H1 (cell line): ENCODE data around the gene EPB41L2. TPM values are rescaled to one million over a fixed set of nuclear protein-coding genes. Genes with fewer than 3 reads are reported as not detected.

Source experiments
- CTCF ChIA-PET: fragments of 300-600 bp; sonication (Branson Sonifier 250); formaldehyde crosslinking; loops from one replicate; lab custom pipeline; 2021; ENCODE audit not compliant: partially characterized antibody; lab: Charles Lee
- POLR2A ChIA-PET: fragments of 300-600 bp; sonication (Branson Sonifier 250); formaldehyde crosslinking; loops from one replicate; lab custom pipeline; 2021; ENCODE audit warnings: inconsistent platforms; ENCODE audit not compliant: partially characterized antibody; lab: Charles Lee
- DNase-seq, 2 experiments: peaks; one replicate each; pipeline versions ENCODE4 v3.0.0 to v3.0.0-alpha.2; 2010 to 2022; ENCODE audit warnings: low spot score in 2 of 2, low read depth in 1 of 2, mixed read lengths in 1 of 2
- FAIRE-seq: peaks from 2 replicates; lab custom pipeline; 2011; peaks lifted over from hg19 to GRCh38; lab: Jason Lieb, UNC
- H2AFZ ChIP-seq: 2 replicates; pipeline ENCODE4 v1.8.1; 2012; ENCODE audit warnings: low read length, inconsistent platforms
- H2AK5ac ChIP-seq: 2 replicates; pipeline ENCODE4 v1.6.1; 2013; ENCODE audit warnings: low read depth, low read length
- H2BK120ac ChIP-seq: replicated peaks from 2 replicates; pipeline ENCODE3; 2013; ENCODE audit warnings: low read depth, low read length, inconsistent platforms
- H2BK12ac ChIP-seq: 2 replicates; pipeline ENCODE4 v1.6.1; 2013; ENCODE audit warnings: low read depth, low read length
- H2BK15ac ChIP-seq: 2 replicates; pipeline ENCODE4 v1.6.1; 2013; ENCODE audit warnings: low read length
- H2BK20ac ChIP-seq: 2 replicates; pipeline ENCODE4 v1.6.1; 2013; ENCODE audit warnings: low read length
- H2BK5ac ChIP-seq: 2 replicates; pipeline ENCODE4 v1.6.1; 2013; ENCODE audit warnings: low read depth, low read length
- H3K14ac ChIP-seq: 2 replicates; pipeline ENCODE4 v1.6.1; 2013; ENCODE audit warnings: inconsistent platforms; ENCODE audit not compliant: insufficient read length
- H3K18ac ChIP-seq: 2 replicates; pipeline ENCODE4 v1.6.1; 2013; ENCODE audit warnings: low read length; ENCODE audit errors: extremely low read depth
- H3K23ac ChIP-seq: 2 replicates; pipeline ENCODE4 v1.6.1; 2013; ENCODE audit warnings: inconsistent platforms; ENCODE audit not compliant: insufficient read length
- H3K23me2 ChIP-seq: 2 replicates; pipeline ENCODE4 v1.6.1; 2013; ENCODE audit warnings: low read depth, low read length
- H3K27ac ChIP-seq: 2 replicates; pipeline ENCODE4 v1.6.1; 2011; ENCODE audit warnings: low read depth, low read length, inconsistent platforms
- H3K27me3 ChIP-seq, 4 experiments: replicated peaks in 1 of 4; 1 replicate in 1 of 4; 2 replicates in 3 of 4; pipeline versions ENCODE4 v1.6.1 to v1.8.1; 2011 to 2013; ENCODE audit warnings: low read length in 3 of 4, mild to moderate bottlenecking in 3 of 4, inconsistent platforms in 2 of 4, mixed read lengths in 2 of 4, moderate library complexity in 1 of 4; ENCODE audit not compliant: control insufficient read depth in 3 of 4, insufficient read depth in 3 of 4; ENCODE audit errors: extremely low read depth in 1 of 4
- H3K36me3 ChIP-seq, 4 experiments: 2 replicates each; pipeline versions ENCODE4 v1.6.1 to v1.8.1; 2011 to 2013; ENCODE audit warnings: mild to moderate bottlenecking in 4 of 4, low read length in 3 of 4, moderate library complexity in 2 of 4, control low read depth in 1 of 4, inconsistent platforms in 1 of 4; ENCODE audit not compliant: insufficient read depth in 4 of 4, control insufficient read depth in 2 of 4
- H3K4ac ChIP-seq: replicated peaks from 2 replicates; pipeline ENCODE3; 2013; ENCODE audit warnings: low read length, low read depth, mixed read lengths, inconsistent platforms; ENCODE audit not compliant: insufficient read length
- H3K4me1 ChIP-seq, 4 experiments: replicated peaks in 1 of 4; 1 replicate in 1 of 4; 2 replicates in 3 of 4; pipeline versions ENCODE4 v1.6.1 to v1.8.1; 2011 to 2013; ENCODE audit warnings: low read length in 3 of 4, inconsistent platforms in 2 of 4, mixed read lengths in 1 of 4; ENCODE audit not compliant: insufficient read depth in 4 of 4, control insufficient read depth in 3 of 4
- H3K4me2 ChIP-seq, 2 experiments: 2 replicates each; pipeline versions ENCODE4 v1.6.1 to v1.8.1; 2011 to 2013; ENCODE audit warnings: low read depth in 2 of 2, low read length in 2 of 2, control low read depth in 1 of 2, inconsistent platforms in 1 of 2, mild to moderate bottlenecking in 1 of 2; ENCODE audit not compliant: insufficient read depth in 1 of 2
- H3K4me3 ChIP-seq, 4 experiments: fragments of 200-600, 300-600 bp in 1 of 4; sonication (generic), shearing (Covaris generic), sonication (Bioruptor Twin) in 1 of 4; 2 replicates each; pipeline versions ENCODE4 v1.5.1 to v1.8.1; 2011 to 2016; ENCODE audit warnings: low read length in 4 of 4, low read depth in 3 of 4, control low read depth in 2 of 4, inconsistent platforms in 2 of 4, mild to moderate bottlenecking in 2 of 4, mixed read lengths in 1 of 4, moderate library complexity in 1 of 4; ENCODE audit not compliant: insufficient read depth in 2 of 4; ENCODE audit errors: extremely low read depth in 1 of 4
- H3K56ac ChIP-seq: replicated peaks from 2 replicates; pipeline ENCODE3; 2013; ENCODE audit warnings: low read depth, mild to moderate bottlenecking, mixed read lengths, low read length, inconsistent platforms; ENCODE audit not compliant: insufficient read length
- H3K79me1 ChIP-seq: 2 replicates; pipeline ENCODE4 v1.6.1; 2013; ENCODE audit warnings: low read depth, low read length, control low read depth
- H3K79me2 ChIP-seq, 2 experiments: 2 replicates each; pipeline versions ENCODE4 v1.6.1 to v1.8.1; 2012 to 2013; ENCODE audit warnings: low read length in 2 of 2, mild to moderate bottlenecking in 2 of 2, inconsistent platforms in 1 of 2; ENCODE audit not compliant: insufficient read depth in 2 of 2, control insufficient read depth in 1 of 2
- H3K9ac ChIP-seq, 4 experiments: replicated peaks in 1 of 4; 1 replicate in 1 of 4; 2 replicates in 3 of 4; pipeline versions ENCODE4 v1.6.1 to v1.8.1; 2011 to 2013; ENCODE audit warnings: low read depth in 3 of 4, low read length in 3 of 4, control low read depth in 2 of 4, mild to moderate bottlenecking in 2 of 4, moderate library complexity in 2 of 4, inconsistent platforms in 1 of 4; ENCODE audit errors: extremely low read depth in 1 of 4
- H3K9me3 ChIP-seq, 2 experiments: 2 replicates each; pipeline versions ENCODE4 v1.6.1 to v1.8.1; 2012 to 2013; ENCODE audit warnings: mild to moderate bottlenecking in 2 of 2, moderate library complexity in 2 of 2, control low read depth in 1 of 2, inconsistent platforms in 1 of 2, low read depth in 1 of 2, low read length in 1 of 2, mixed read lengths in 1 of 2; ENCODE audit not compliant: insufficient read depth in 2 of 2
- H4K20me1 ChIP-seq, 2 experiments: replicated peaks in 1 of 2; 2 replicates each; pipeline versions ENCODE3 to v1.8.1; 2011 to 2013; ENCODE audit warnings: inconsistent platforms in 2 of 2, low read length in 2 of 2, mild to moderate bottlenecking in 1 of 2; ENCODE audit not compliant: insufficient read depth in 2 of 2, control insufficient read depth in 1 of 2
- H4K5ac ChIP-seq: 2 replicates; pipeline ENCODE4 v1.6.1; 2013; ENCODE audit warnings: low read length, low read depth, mixed read lengths, inconsistent platforms; ENCODE audit not compliant: insufficient read length
- H4K8ac ChIP-seq: 2 replicates; pipeline ENCODE4 v1.8.0; 2013; ENCODE audit warnings: mild to moderate bottlenecking, moderate library complexity, low read length, inconsistent platforms; ENCODE audit not compliant: insufficient read depth; ENCODE audit errors: extremely low read depth
- H4K91ac ChIP-seq: replicated peaks from 2 replicates; pipeline ENCODE3; 2013; ENCODE audit warnings: low read length, mixed read lengths, inconsistent platforms; ENCODE audit not compliant: insufficient read length
- BACH1 ChIP-seq: IDR thresholded peaks from 2 replicates; pipeline ENCODE4 v1.6.1; 2012; ENCODE audit warnings: low read length, improper control_type of control experiment
- BCL11A ChIP-seq, 2 experiments: IDR thresholded peaks; one replicate each; pipeline ENCODE4 v1.6.1; 2011; ENCODE audit warnings: low read depth in 2 of 2, low read length in 2 of 2, mild to moderate bottlenecking in 2 of 2
- CREB1 ChIP-seq: IDR thresholded peaks from 2 replicates; pipeline ENCODE4 v1.6.1; 2012; ENCODE audit warnings: inconsistent platforms
- FOSL1 ChIP-seq: IDR thresholded peaks from 2 replicates; pipeline ENCODE4 v1.6.1; 2011; ENCODE audit warnings: mild to moderate bottlenecking, low read depth, low read length, moderate library complexity; ENCODE audit not compliant: insufficient read depth
- GTF2F1 ChIP-seq: IDR thresholded peaks from 2 replicates; pipeline ENCODE4 v1.6.1; 2012; ENCODE audit warnings: low read depth, low read length, improper control_type of control experiment, borderline replicate concordance
- JUN ChIP-seq: IDR thresholded peaks from 2 replicates; pipeline ENCODE4 v1.6.1; 2011; ENCODE audit warnings: low read depth, mild to moderate bottlenecking, improper control_type of control experiment, low read length
- SIRT6 ChIP-seq: IDR thresholded peaks from one replicate; pipeline ENCODE4 v1.7.1; 2012; ENCODE audit warnings: low read length, inconsistent platforms
- TCF12 ChIP-seq: IDR thresholded peaks from 2 replicates; pipeline ENCODE4 v1.6.1; 2011; ENCODE audit warnings: low read depth, mild to moderate bottlenecking, low read length
- ZNF274 ChIP-seq: IDR thresholded peaks from 2 replicates; pipeline ENCODE4 v1.7.0; 2012; ENCODE audit warnings: low read length, borderline replicate concordance; ENCODE audit errors: extremely low read depth
- WGBS, 2 experiments: shearing (Covaris generic) in 1 of 2; methylation state at CpG; one replicate each; pipeline versions ENCODE4 v1.1.6 to v1.1.7; 2013 to 2015; ENCODE audit warnings: low lambda C conversion rate in 2 of 2, mixed read lengths in 2 of 2, inconsistent platforms in 1 of 2, low coverage in 1 of 2, missing lambda C conversion rate in 1 of 2; ENCODE audit not compliant: insufficient replicate concordance in 2 of 2, insufficient coverage in 1 of 2, insufficient read length in 1 of 2; ENCODE audit errors: extremely low coverage in 1 of 2, missing lambda C conversion rate in 1 of 2; 5-methylcytosine and 5-hydroxymethylcytosine counted together
- polyA plus RNA-seq, 7 experiments: library from polyadenylated mRNA; depleted of rRNA in 3 of 7; stranded (reverse) in 5 of 7; unstranded in 2 of 7; fragments of >200 nt in 5 of 7; fragments of 200-250 nt in 2 of 7; gene quantifications; 1 replicate in 5 of 7; 2 replicates in 1 of 7; 4 replicates in 1 of 7; pipeline versions ENCODE4 v1.2.1 to v1.2.3, GENCODE V29; 2011 to 2013; ENCODE audit warnings: missing spikeins in 2 of 7, mixed read lengths in 2 of 7
- total RNA-seq: library from RNA; stranded (reverse); fragmentation: NEBNext Ultra II Directional; extraction: Animal tissue kit (Norgen Biotek cat#: 25700); gene quantifications from 2 replicates; pipeline ENCODE4 v1.2.1, GENCODE V29; 2021

Gene EPB41L2
- total and polyA plus RNA-seq, 2 of the 8 experiments (the other 6 are each of a cell fraction or from before 2014, with no cell fraction given), result 22.5 to 123 TPM

- no peak overlapping the region for H3K56ac ChIP-seq
- no peak overlapping the region for H2BK20ac ChIP-seq
- peaks cover 5% of the 10 kb centered on the region for H3K79me1 ChIP-seq
- no peak overlapping the region for H2AFZ ChIP-seq
- H2BK5ac ChIP-seq, result no peak overlapping the region
- H3K9me3 ChIP-seq, result peaks cover 25 to 30% of the 10 kb centered on the region in 2 experiments
- FAIRE-seq, result no peak
- H2AK5ac ChIP-seq, result no peak overlapping the region
- DNase-seq, result no peak
- H3K18ac ChIP-seq, result no peak overlapping the region
- no peak overlapping the region for H3K27ac ChIP-seq
- no peak overlapping the region for H3K9ac ChIP-seq
- POLR2A ChIA-PET, result no interaction called here
- no peak overlapping the region for H3K14ac ChIP-seq
- H3K79me2 ChIP-seq, result peaks cover 0 to 62% of the 10 kb centered on the region in 2 experiments; a peak in 3 of 4 replicates
- no peaks in the 10 kb centered on the region for H3K27me3 ChIP-seq
- CTCF ChIA-PET, result interaction anchor here (0.7 kb wide), 1 partner anchor 14 kb away, joined by 4 read pairs; no protein-coding TSS in a partner anchor
- peaks cover 0 to 3% (median 2%) of the 10 kb centered on the region in 4 experiments; a peak in 1 of 7 replicates for H3K4me1 ChIP-seq
- H3K4me3 ChIP-seq, result no peak overlapping the region
- H4K91ac ChIP-seq, result no peak overlapping the region
- H3K23me2 ChIP-seq, result 0 out of 2 replicates have a peak, but pooled peaks cover 2% of the 10 kb centered on the region
- H3K4me2 ChIP-seq, result no peak overlapping the region
- H3K4ac ChIP-seq, result no peak overlapping the region
- no peak overlapping the region for H2BK120ac ChIP-seq
- TF ChIP-seq JUN (no peak), GTF2F1 (no peak), ZNF274 (no peak), BACH1 (no peak), FOSL1 (no peak), BCL11A (IDR thresholded peaks at IDR 0.05; ENCODE audit: low read depth in 2 of 2, low read length in 2 of 2) (no peak), TCF12 (no peak), CREB1 (no peak), SIRT6 (no peak)
- no peaks in the 10 kb centered on the region for H4K20me1 ChIP-seq
- H3K36me3 ChIP-seq, result peaks cover 0 to 4% (median 0%) of the 10 kb centered on the region in 4 experiments; a peak in 2 of 8 replicates
- H2BK15ac ChIP-seq, result no peak overlapping the region
- no peak overlapping the region for H3K23ac ChIP-seq
- no peak overlapping the region for H2BK12ac ChIP-seq
- no peak overlapping the region for H4K5ac ChIP-seq
- 98% methylated on average over 2 of the region's 2 CpGs; no CpG with 5 or more reads in 1 of the 2 experiments for WGBS, 2 experiments
- no peak overlapping the region for H4K8ac ChIP-seq
Observed at GRCh38 chr6:131009790-131010189, 53.3 kb downstream of the EPB41L2 start.
